A549 treated with Mapracorat at 1 μM for 4 hours (cell line): Measurements from ENCODE around the gene CEP55. TPM values are rescaled to one million over a fixed set of nuclear protein-coding genes. Genes with fewer than 3 reads are reported as not detected.

Source experiments
- total RNA-seq: library from RNA; stranded (reverse); fragments of 200-300 nt; extraction: Qiagen RNA extraction; gene quantifications from 5 replicates; pipeline ENCODE4 v1.2.3, GENCODE V29; 2022

CEP55 gene
- total RNA-seq: 57.5 to 72.2 TPM (median 65.1 TPM) in 5 replicates

DNA sequence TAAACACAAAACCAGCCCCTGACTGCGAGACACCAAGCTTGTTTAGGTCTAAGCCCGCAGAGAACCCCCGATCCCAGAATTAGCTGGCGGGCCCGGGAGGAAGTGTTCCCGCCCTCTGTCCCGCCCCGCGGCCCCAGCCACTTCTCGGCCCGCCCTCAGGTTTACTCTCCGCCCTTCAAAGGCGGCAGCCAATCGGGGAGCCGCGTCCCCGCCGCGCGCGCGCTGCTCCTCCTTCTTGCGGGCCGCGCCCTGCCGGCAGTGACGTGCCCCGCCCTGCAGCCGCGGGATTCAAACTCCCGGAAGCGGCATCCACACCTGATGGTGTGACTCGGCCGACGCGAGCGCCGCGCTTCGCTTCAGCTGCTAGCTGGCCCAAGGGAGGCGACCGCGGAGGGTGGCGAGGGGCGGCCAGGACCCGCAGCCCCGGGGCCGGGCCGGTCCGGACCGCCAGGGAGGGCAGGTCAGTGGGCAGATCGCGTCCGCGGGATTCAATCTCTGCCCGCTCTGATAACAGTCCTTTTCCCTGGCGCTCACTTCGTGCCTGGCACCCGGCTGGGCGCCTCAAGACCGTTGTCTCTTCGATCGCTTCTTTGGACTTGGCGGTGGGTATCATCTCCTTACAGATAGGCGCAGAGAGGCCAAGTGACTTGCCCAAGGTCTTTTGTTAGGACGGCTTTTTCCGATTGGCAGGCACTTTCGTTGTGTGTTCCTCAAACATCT, at the start of gene CEP55:
Gene CEP55 (plus strand): TSS at position 291 of the 720 bp plus-strand sequence. CDS start 3,440 bp downstream, outside the sequence.

DNA sequence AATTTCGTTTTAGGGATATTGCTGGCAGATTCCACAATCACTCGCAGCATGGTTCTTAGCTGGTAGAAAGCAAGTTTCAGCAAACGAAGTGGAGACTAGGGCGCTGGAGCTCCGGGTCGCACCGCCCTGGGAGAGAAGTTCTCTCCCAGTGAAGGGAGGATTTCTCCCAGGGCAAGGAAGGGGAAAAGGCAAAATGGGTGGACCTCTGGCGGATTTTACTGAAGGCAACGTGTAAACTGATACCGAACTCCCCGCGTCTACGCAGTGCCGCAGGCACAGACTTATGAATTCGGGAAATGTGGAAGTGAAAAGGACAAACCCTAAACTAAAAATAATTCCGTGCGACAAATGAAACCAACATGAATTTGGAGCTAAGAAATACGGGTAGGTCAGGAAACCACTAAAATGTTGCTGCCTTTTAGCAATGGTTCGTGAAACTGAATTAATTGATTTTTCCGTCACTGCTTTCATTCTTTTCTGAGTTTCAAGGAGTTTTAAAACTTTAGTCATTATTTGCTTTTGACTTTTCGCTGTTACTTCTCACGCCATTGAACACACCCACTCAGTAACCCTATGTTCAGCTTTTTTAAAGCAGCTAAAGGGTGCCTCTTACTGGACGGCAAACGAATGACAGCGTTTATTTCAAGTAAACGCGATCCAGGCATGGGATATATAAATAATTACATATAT, 14.1 kb upstream of the CEP55 start, which contains the start of gene MYOF:
Gene MYOF (minus strand): TSS at position 190 of the 690 bp plus-strand sequence. CDS start 140 bp downstream, at position 50.

GRCh38 chr10:93566435-93567276, 70.2 kb downstream of the CEP55 start, which contains the start of gene FFAR4:
Gene FFAR4, plus strand, starts transcription at chr10:93566665. Its CDS starts 56 bp downstream, at chr10:93566721.

Other genes with a start within 250 kb of the CEP55 start
- gene MYOF, start 14.3 kb upstream of the CEP55 start, total RNA-seq: 179 to 227 TPM (median 222 TPM) in 5 replicates
- 0.07 to 0.29 TPM (median 0.15 TPM) in 5 replicates for gene FFAR4, start 70.1 kb downstream of the CEP55 start, total RNA-seq
- gene RBP4, start 104.6 kb downstream of the CEP55 start, total RNA-seq: 6.0 to 11.8 TPM (median 9.4 TPM) in 5 replicates
- gene PDE6C, start 115.9 kb downstream of the CEP55 start, total RNA-seq: not detected in 5 replicates
- 4.9 to 5.6 TPM (median 5.5 TPM) in 5 replicates for gene FRA10AC1, start 206.0 kb downstream of the CEP55 start, total RNA-seq